SK-N-MC (cell line): ENCODE results near the gene TYW1B.
"Not testable (repeated sequence)": the region's sequence is repeated elsewhere in the genome, so short reads cannot be mapped to it uniquely, and the experiment has no call there.

ENCODE experiments used
- EZH2 ChIP-seq: fragments of 200-600 bp; sonication (generic); IDR thresholded peaks from one replicate; pipeline ENCODE4 v1.6.1; 2017; ENCODE audit warnings: antibody characterized with exemption
- POLR2AphosphoS5 ChIP-seq: IDR thresholded peaks from 2 replicates; pipeline ENCODE4 v1.6.1; 2012; ENCODE audit warnings: mild to moderate bottlenecking, low read depth, low read length, borderline replicate concordance

DNA sequence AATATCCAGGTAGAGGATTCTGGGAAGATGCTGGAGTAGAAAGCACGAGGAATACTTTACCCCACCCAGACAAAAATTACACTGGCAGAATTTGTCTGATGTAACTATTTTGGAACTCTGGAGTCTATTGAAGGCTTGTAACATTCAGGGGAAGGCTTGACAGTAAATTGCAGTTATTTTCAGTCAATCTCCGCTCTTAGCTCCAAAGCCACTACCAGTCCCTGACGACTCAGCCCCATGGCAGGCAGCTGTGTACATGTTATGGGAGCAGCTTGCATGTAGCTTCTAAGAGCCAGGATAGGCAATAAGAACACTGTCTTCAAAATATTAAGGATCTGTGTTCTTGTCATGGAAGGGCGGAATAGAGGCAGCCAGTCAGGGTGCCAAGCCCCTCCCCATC, 238.0 kb downstream of the TYW1B start:
- not testable (repeated sequence) for TF ChIP-seq EZH2, POLR2AphosphoS5
